Measurements from ENCODE around the gene ZNF83.
A peak's percentile ranks its signal among the peaks of the same experiment; 100 is the strongest.
"Not testable (repeated sequence)": the region's sequence is repeated elsewhere in the genome, so short reads cannot be mapped to it uniquely, and the experiment has no call there.

ZNF83 gene

GRCh38 chr19:52639996-52640395, 1.8 kb upstream of the ZNF83 start:
- no peak for DNase-seq (ENCODE audit: low spot score)

GRCh38 chr19:52638601-52639000, 446 bp upstream of the ZNF83 start:
- DNase-seq (ENCODE audit: low spot score): no peak

- DNase-seq (ENCODE audit: low spot score): no peak
Observed at GRCh38 chr19:52635786-52636570, 2.2 kb downstream of the ZNF83 start.

GRCh38 chr19:52627441-52627840, 10.7 kb downstream of the ZNF83 start:
- DNase-seq (ENCODE audit: low spot score): not testable (repeated sequence)

- no peak for DNase-seq (ENCODE audit: low spot score)
Observed at GRCh38 chr19:52626915-52627314, 11.2 kb downstream of the ZNF83 start.

GRCh38 chr19:52622261-52622660, 15.9 kb downstream of the ZNF83 start:
- DNase-seq (ENCODE audit: low spot score): no peak

GRCh38 chr19:52621376-52621775, 16.8 kb downstream of the ZNF83 start:
- DNase-seq (ENCODE audit: low spot score): no peak

- no peak for DNase-seq (ENCODE audit: low spot score)
Observed at GRCh38 chr19:52613299-52613906, 24.8 kb downstream of the ZNF83 start.

- no peak for DNase-seq (ENCODE audit: low spot score)
Observed at GRCh38 chr19:52603558-52604207, 34.5 kb downstream of the ZNF83 start.

GRCh38 chr19:52602941-52603340, 35.2 kb downstream of the ZNF83 start:
- no peak for DNase-seq (ENCODE audit: low spot score)

GRCh38 chr19:52601974-52602366, 36.2 kb downstream of the ZNF83 start:
- DNase-seq (ENCODE audit: low spot score): not testable (repeated sequence)

- peak; percentile 88 for DNase-seq (ENCODE audit: low spot score)
Observed at GRCh38 chr19:52601025-52601973, 36.9 kb downstream of the ZNF83 start.

- DNase-seq (ENCODE audit: low spot score): no peak
Observed at GRCh38 chr19:52600639-52601024, 37.5 kb downstream of the ZNF83 start.

GRCh38 chr19:52599241-52599640, 38.9 kb downstream of the ZNF83 start:
- DNase-seq (ENCODE audit: low spot score): no peak

GRCh38 chr19:52593441-52593840, 44.7 kb downstream of the ZNF83 start:
- DNase-seq (ENCODE audit: low spot score): not testable (repeated sequence)

- peak; percentile 52 for DNase-seq (ENCODE audit: low spot score)
Observed at GRCh38 chr19:52592301-52592700, 45.9 kb downstream of the ZNF83 start.

GRCh38 chr19:52590728-52591127, 47.4 kb downstream of the ZNF83 start:
- DNase-seq (ENCODE audit: low spot score): peak; percentile 17

- DNase-seq (ENCODE audit: low spot score): no peak
Observed at GRCh38 chr19:52585604-52586003, 52.6 kb downstream of the ZNF83 start.

- no peak for DNase-seq (ENCODE audit: low spot score)
Observed at GRCh38 chr19:52584736-52585440, 53.3 kb downstream of the ZNF83 start.

GRCh38 chr19:52570000-52570861, 67.9 kb downstream of the ZNF83 start, which contains the start of gene ZNF701:
Gene ZNF701 (plus strand): TSS chr19:52570287. CDS start chr19:52574148, 3,861 bp downstream.
- peak; percentile 94 for DNase-seq (ENCODE audit: low spot score)

All from NAMALWA (cell line).